ENCODE results near the gene VSIG10L2.
"Not testable (repeated sequence)": the region's sequence is repeated elsewhere in the genome, so short reads cannot be mapped to it uniquely, and the experiment has no call there.

VSIG10L2 gene

GRCh38 chr11:125974284-125974683 is 28.4 kb downstream of the VSIG10L2 start:
- no peak for DNase-seq

GRCh38 chr11:125975634-125976033 is 29.8 kb downstream of the VSIG10L2 start:
- no peak for DNase-seq

GRCh38 chr11:125976156-125976555 is 30.3 kb downstream of the VSIG10L2 start:
- DNase-seq = no peak

- no peak for DNase-seq
Measured at GRCh38 chr11:125977333-125977732, 31.5 kb downstream of the VSIG10L2 start.

- DNase-seq = no peak
Measured at GRCh38 chr11:125978181-125978716, 32.4 kb downstream of the VSIG10L2 start.

GRCh38 chr11:125978778-125979407 is 33.0 kb downstream of the VSIG10L2 start:
- no peak for DNase-seq

- DNase-seq = no peak
Measured at GRCh38 chr11:125979511-125979910, 33.7 kb downstream of the VSIG10L2 start.

- no peak for DNase-seq
Measured at GRCh38 chr11:125980436-125980835, 34.6 kb downstream of the VSIG10L2 start.

- DNase-seq = no peak
Measured at GRCh38 chr11:125982348-125982730, 36.5 kb downstream of the VSIG10L2 start.

GRCh38 chr11:125985956-125986355 is 40.1 kb downstream of the VSIG10L2 start:
- DNase-seq = not testable (repeated sequence)

- no peak for DNase-seq
Measured at GRCh38 chr11:125987066-125987641, 41.3 kb downstream of the VSIG10L2 start.

- peak; percentile 17 for DNase-seq
Measured at GRCh38 chr11:125990244-125990643, 44.4 kb downstream of the VSIG10L2 start.

- no peak for DNase-seq
Measured at GRCh38 chr11:125992893-125993292, 47.0 kb downstream of the VSIG10L2 start.

- no peak for DNase-seq
Measured at GRCh38 chr11:125994509-125994908, 48.7 kb downstream of the VSIG10L2 start.

- peak; percentile 45 for DNase-seq
Measured at GRCh38 chr11:125995313-125995712, 49.5 kb downstream of the VSIG10L2 start.

GRCh38 chr11:125998267-125998666 is 52.4 kb downstream of the VSIG10L2 start:
- DNase-seq = no peak

- DNase-seq = no peak
Measured at GRCh38 chr11:125999234-125999880, 53.5 kb downstream of the VSIG10L2 start.

- DNase-seq = no peak
Measured at GRCh38 chr11:126002181-126002580, 56.3 kb downstream of the VSIG10L2 start.

Measured in stimulated activated CD4-positive, alpha-beta T cell treated with anti-CD3 and anti-CD28 coated beads, Interleukin-4, amount 100 ng/mL, for 24 hours (primary cell).